ENCODE data around the gene MUC5B. TPM values are rescaled to one million over a fixed set of nuclear protein-coding genes. Genes with fewer than 3 reads are reported as not detected.
"Not testable (repeated sequence)": the region's sequence is repeated elsewhere in the genome, so short reads cannot be mapped to it uniquely, and the experiment has no call there.

Gene MUC5B
- total RNA-seq, 1 donor from 2014 or later, result 1.2 TPM

DNA sequence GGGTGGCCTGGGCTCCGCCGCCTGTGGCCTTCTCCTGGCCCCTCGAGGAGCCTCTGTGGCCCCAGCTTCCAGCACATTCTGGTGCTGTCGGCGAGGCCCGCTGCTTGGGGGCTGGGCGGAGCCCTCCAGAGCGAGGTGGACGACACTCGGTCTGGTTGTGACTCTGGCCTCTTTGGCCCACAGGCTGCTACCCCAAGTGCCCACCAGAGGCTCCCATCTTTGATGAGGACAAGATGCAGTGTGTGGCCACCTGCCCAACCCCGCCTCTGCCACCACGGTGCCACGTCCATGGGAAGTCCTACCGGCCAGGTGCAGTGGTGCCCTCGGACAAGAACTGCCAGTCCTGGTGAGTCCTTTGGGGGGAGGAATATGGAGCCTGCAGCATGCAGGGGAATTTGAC, 42.7 kb upstream of the MUC5B start:
- DNase-seq (no peak), ATAC-seq (no peak)
- TF ChIP-seq, protein P1, sequence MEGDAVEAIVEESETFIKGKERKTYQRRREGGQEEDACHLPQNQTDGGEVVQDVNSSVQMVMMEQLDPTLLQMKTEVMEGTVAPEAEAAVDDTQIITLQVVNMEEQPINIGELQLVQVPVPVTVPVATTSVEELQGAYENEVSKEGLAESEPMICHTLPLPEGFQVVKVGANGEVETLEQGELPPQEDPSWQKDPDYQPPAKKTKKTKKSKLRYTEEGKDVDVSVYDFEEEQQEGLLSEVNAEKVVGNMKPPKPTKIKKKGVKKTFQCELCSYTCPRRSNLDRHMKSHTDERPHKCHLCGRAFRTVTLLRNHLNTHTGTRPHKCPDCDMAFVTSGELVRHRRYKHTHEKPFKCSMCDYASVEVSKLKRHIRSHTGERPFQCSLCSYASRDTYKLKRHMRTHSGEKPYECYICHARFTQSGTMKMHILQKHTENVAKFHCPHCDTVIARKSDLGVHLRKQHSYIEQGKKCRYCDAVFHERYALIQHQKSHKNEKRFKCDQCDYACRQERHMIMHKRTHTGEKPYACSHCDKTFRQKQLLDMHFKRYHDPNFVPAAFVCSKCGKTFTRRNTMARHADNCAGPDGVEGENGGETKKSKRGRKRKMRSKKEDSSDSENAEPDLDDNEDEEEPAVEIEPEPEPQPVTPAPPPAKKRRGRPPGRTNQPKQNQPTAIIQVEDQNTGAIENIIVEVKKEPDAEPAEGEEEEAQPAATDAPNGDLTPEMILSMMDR (IDR thresholded peaks at IDR 0.05), result no peak
- no peak overlapping the region for H3K27ac ChIP-seq
- no peak overlapping the region for H3K4me3 ChIP-seq
- H3K4me1 ChIP-seq, result no peaks in the 10 kb centered on the region
- no peaks in the 10 kb centered on the region for H3K36me3 ChIP-seq
- intact Hi-C loops (cut with DNase I), result no loop called here
- H3K27me3 ChIP-seq, result peaks cover 9% of the 10 kb centered on the region
- H3K9me3 ChIP-seq, result no peaks in the 10 kb centered on the region

DNA sequence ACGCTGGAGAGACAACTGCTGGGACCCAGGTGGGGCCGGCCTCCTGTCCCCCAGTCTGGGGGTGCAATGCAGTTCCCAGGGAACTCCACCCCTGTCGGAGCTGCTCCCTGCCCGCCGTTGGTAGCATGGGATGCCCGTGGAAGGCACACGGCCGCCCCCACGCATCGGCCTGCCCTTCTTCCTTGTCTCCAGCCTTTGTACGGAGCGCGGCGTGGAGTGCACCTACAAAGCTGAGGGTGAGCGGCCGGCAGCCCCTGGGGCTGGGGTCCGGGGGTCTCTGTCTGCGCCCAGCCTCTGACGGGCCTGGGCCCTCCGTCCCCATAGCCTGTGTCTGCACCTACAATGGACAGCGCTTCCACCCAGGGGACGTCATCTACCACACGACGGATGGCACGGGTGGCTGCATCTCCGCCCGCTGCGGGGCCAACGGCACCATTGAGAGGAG, 41.9 kb upstream of the MUC5B start:
- TF ChIP-seq, protein P1 (IDR thresholded peaks at IDR 0.05), result no peak
- intact Hi-C loops (cut with DNase I), result no loop called here
- DNase-seq (no peak), ATAC-seq (no peak)
- Histone ChIP-seq H3K36me3 (no peaks in the 10 kb centered on the region), H3K27me3 (peaks cover 9% of the 10 kb centered on the region), H3K27ac (no peak overlapping the region), H3K9me3 (no peaks in the 10 kb centered on the region), H3K4me1 (no peaks in the 10 kb centered on the region), H3K4me3 (no peak overlapping the region)

DNA sequence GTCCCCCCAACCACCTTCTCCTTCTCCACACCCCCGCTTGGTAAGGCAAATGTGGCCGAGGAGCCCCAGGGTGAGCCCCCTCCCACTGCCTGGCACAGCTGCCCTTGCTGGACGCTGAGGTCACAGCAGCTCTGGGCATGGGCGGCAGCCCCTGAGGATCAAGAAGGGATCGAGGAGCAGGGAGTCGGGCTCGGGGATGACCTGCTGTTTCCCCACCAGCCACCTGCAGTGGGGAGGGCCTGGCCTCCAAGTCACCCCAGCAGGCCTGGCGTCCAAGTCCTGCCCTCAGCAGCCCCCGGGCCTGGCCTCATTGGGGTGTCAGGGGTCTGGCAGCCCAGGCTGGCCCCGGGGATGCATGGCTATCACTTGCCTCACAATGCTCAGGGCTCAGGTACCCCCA, 41.4 kb upstream of the MUC5B start:
- no peak overlapping the region for H3K4me3 ChIP-seq
- intact Hi-C loops (cut with DNase I), result no loop called here
- no peaks in the 10 kb centered on the region for H3K9me3 ChIP-seq
- H3K27ac ChIP-seq, result no peak overlapping the region
- no peaks in the 10 kb centered on the region for H3K36me3 ChIP-seq
- TF ChIP-seq, protein P1 (IDR thresholded peaks at IDR 0.05), result no peak
- no peaks in the 10 kb centered on the region for H3K4me1 ChIP-seq
- H3K27me3 ChIP-seq, result peaks cover 9% of the 10 kb centered on the region
- ATAC-seq (no peak), DNase-seq (no peak)

DNA sequence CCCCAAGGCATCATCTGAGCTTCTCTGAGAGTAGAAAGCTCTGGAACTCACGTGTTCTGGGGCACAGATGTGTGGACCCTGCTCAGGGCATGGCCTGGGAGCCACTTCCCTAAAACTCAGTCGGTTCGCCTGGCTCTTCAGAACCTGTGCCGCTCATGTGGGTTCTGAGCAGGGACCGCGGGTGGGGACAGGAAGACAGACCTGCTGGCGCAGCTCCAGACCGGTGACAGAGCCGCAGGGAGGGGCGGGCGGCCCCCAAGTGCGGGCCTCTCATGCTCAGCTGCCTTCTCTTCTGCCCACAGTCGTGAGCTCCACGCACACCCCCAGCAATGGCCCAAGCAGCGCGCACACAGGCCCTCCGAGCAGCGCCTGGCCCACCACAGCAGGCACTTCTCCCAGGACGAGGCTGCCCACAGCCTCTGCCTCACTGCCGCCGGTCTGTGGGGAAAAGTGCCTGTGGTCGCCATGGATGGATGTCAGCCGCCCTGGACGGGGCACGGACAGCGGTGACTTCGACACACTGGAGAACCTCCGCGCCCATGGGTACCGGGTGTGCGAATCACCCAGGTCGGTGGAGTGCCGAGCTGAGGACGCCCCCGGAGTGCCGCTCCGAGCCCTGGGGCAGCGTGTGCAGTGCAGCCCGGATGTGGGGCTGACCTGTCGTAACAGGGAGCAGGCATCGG, 40.9 kb upstream of the MUC5B start:
- no peak for DNase-seq
- Histone ChIP-seq H3K27me3 (peaks cover 9% of the 10 kb centered on the region), H3K36me3 (no peaks in the 10 kb centered on the region), H3K4me3 (no peak overlapping the region), H3K9me3 (no peaks in the 10 kb centered on the region), H3K4me1 (no peaks in the 10 kb centered on the region), H3K27ac (no peak overlapping the region)
- TF ChIP-seq, protein P1 (IDR thresholded peaks at IDR 0.05), result no peak
- intact Hi-C loops (cut with DNase I), result no loop called here
- ATAC-seq, result peak; percentile 7

DNA sequence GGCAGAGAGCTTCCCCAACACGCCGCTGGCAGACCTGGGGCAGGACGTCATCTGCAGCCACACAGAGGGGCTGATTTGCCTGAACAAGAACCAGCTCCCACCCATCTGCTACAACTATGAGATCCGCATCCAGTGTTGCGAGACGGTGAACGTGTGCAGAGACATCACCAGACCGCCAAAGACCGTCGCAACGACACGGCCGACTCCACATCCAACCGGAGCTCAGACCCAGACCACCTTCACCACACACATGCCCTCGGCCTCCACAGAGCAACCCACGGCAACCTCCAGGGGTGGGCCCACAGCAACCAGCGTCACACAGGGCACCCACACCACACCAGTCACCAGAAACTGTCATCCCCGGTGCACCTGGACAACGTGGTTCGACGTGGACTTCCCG, 38.7 kb upstream of the MUC5B start:
- H3K4me1 ChIP-seq; intact Hi-C loops (cut with DNase I); H3K4me3 ChIP-seq; H3K9me3 ChIP-seq; DNase-seq; ATAC-seq; H3K27me3 ChIP-seq; H3K27ac ChIP-seq; H3K36me3 ChIP-seq: not testable (repeated sequence)

DNA sequence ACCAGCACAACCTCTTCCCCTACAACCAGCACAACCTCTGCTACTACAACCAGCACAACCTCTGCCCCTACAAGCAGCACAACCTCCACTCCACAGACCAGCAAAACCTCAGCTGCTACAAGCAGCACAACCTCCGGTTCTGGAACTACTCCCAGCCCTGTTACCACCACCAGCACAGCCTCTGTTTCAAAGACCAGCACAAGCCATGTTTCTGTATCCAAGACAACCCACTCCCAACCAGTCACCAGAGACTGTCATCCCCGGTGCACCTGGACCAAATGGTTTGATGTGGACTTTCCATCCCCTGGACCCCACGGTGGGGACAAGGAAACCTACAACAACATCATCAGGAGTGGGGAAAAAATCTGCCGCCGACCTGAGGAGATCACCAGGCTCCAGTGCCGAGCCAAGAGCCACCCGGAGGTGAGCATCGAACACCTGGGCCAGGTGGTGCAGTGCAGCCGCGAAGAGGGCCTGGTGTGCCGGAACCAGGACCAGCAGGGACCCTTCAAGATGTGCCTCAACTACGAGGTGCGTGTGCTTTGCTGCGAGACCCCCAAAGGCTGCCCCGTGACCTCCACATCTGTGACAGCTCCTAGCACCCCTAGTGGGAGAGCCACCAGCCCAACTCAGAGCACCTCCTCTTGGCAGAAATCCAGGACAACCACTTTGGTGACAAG, 34.3 kb upstream of the MUC5B start:
- H3K27me3 ChIP-seq; H3K4me1 ChIP-seq; intact Hi-C loops (cut with DNase I); H3K4me3 ChIP-seq; H3K36me3 ChIP-seq; ATAC-seq; H3K9me3 ChIP-seq; H3K27ac ChIP-seq: not testable (repeated sequence)
- DNase-seq, result peak; percentile 34

DNA sequence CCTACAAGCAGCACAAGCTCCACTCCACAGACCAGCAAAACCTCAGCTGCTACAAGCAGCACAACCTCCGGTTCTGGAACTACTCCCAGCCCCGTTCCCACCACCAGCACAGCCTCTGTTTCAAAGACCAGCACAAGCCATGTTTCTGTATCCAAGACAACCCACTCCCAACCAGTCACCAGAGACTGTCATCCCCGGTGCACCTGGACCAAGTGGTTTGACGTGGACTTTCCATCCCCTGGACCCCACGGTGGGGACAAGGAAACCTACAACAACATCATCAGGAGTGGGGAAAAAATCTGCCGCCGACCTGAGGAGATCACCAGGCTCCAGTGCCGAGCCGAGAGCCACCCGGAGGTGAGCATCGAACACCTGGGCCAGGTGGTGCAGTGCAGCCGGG, 33.0 kb upstream of the MUC5B start:
- H3K36me3 ChIP-seq; DNase-seq; ATAC-seq; H3K27ac ChIP-seq; intact Hi-C loops (cut with DNase I); H3K27me3 ChIP-seq; H3K4me3 ChIP-seq; H3K4me1 ChIP-seq; H3K9me3 ChIP-seq: not testable (repeated sequence)

DNA sequence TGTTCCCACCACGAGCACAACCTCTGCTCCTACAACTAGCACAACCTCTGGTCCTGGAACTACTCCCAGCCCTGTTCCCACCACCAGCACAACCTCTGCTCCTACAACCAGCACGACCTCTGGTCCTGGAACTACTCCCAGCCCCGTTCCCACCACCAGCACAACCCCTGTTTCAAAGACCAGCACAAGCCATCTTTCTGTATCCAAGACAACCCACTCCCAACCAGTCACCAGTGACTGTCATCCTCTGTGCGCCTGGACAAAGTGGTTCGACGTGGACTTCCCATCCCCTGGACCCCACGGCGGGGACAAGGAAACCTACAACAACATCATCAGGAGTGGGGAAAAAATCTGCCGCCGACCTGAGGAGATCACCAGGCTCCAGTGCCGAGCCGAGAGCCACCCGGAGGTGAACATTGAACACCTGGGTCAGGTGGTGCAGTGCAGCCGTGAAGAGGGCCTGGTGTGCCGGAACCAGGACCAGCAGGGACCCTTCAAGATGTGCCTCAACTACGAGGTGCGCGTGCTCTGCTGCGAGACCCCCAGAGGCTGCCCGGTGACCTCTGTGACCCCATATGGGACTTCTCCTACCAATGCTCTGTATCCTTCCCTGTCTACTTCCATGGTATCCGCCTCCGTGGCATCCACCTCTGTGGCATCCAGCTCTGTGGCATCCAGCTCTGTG, 30.9 kb upstream of the MUC5B start:
- H3K9me3 ChIP-seq; ATAC-seq; H3K36me3 ChIP-seq; H3K27ac ChIP-seq; intact Hi-C loops (cut with DNase I); H3K4me3 ChIP-seq; H3K4me1 ChIP-seq: not testable (repeated sequence)
- peak; percentile 45 for DNase-seq
- peaks cover 13% of the 10 kb centered on the region for H3K27me3 ChIP-seq

Measured in upper lobe of right lung (tissue), 1 donor.